ENCODE results near the gene CPHXL.

Gene CPHXL

GRCh38 chr16:75697571-75697970, 28.7 kb downstream of the CPHXL start:
- DNase-seq, result no peak

GRCh38 chr16:75695708-75696107, 30.6 kb downstream of the CPHXL start:
- no peak for DNase-seq

GRCh38 chr16:75687361-75687760, 38.9 kb downstream of the CPHXL start:
- DNase-seq, result no peak

GRCh38 chr16:75682308-75682707, 44.0 kb downstream of the CPHXL start:
- no peak for DNase-seq

- no peak for DNase-seq
These were observed 46.9 kb downstream of the CPHXL start for GRCh38 chr16:75679366-75679765.

- DNase-seq, result no peak
These were observed 49.4 kb downstream of the CPHXL start, which contains the start of gene CPHXL2 for GRCh38 chr16:75676909-75677308. Gene CPHXL2, minus strand, starts transcription at chr16:75677009. Its CDS starts 10 bp downstream, at chr16:75676999.

GRCh38 chr16:75667503-75667902, 58.8 kb downstream of the CPHXL start:
- DNase-seq, result no peak

Data from SIG-M5 (cell line).